GM12878 (cell line): Measurements from ENCODE around the gene NHERF2. TPM values are rescaled to one million over a fixed set of nuclear protein-coding genes. Genes with fewer than 3 reads are reported as not detected.

Experiments used
- ATAC-seq: fragments of 200-7000 bp; cut with Tn5 transposase; 3 replicates; pipeline ENCODE4 v1.9.1; 2020; ENCODE audit warnings: mild to moderate bottlenecking, moderate library complexity
- BruUV-seq: library from RNA; stranded (reverse); fragments of 400-500 nt; replicated peaks from 2 replicates; lab custom pipeline; 2021; lab: Mats Ljungman, UMichigan
- CTCF ChIA-PET: fragments of 300-600 bp; sonication (Branson Sonifier 250); formaldehyde crosslinking; extraction: SDS; loops from one replicate; lab custom pipeline; 2021; ENCODE audit warnings: inconsistent platforms; lab: Yijun Ruan, JAX
- POLR2A ChIA-PET: fragments of 350-600 bp; formaldehyde crosslinking; extraction: SDS; loops from one replicate; lab custom pipeline; 2021; ENCODE audit warnings: inconsistent platforms; lab: Charles Lee
- RAD21 ChIA-PET: fragments of 300-600 bp; sonication (Branson Sonifier 250); formaldehyde crosslinking; loops from one replicate; lab custom pipeline; 2023; ENCODE audit warnings: antibody characterized with exemption; ENCODE audit not compliant: unreplicated experiment; lab: Charles Lee
- SMC1A ChIA-PET: fragments of 300-600 bp; sonication (Branson Sonifier 250); formaldehyde crosslinking; loops from one replicate; lab custom pipeline; 2023; ENCODE audit not compliant: unreplicated experiment, uncharacterized antibody; lab: Charles Lee
- DNase-seq: peaks from one replicate; pipeline ENCODE4 v3.0.0-alpha.2; 2011; ENCODE audit warnings: low read depth, low spot score
- FAIRE-seq: peaks from 3 replicates; lab custom pipeline; 2011; peaks lifted over from hg19 to GRCh38; lab: Jason Lieb, UNC
- H2AFZ ChIP-seq: 2 replicates; pipeline ENCODE4 v1.6.0; 2011; ENCODE audit warnings: low read depth, low read length, control low read depth; ENCODE audit not compliant: control insufficient read depth
- H3K27ac ChIP-seq: 2 replicates; pipeline ENCODE4 v1.5.1; 2011; ENCODE audit warnings: control low read depth; ENCODE audit not compliant: control insufficient read depth, insufficient read depth
- H3K27me3 ChIP-seq, 2 experiments: replicated peaks in 1 of 2; 2 replicates each; pipeline versions ENCODE4 v1.6.0 to v1.6.1; 2011; ENCODE audit warnings: low read length in 1 of 2; ENCODE audit not compliant: control insufficient read depth in 2 of 2, insufficient read depth in 2 of 2
- H3K36me3 ChIP-seq, 2 experiments: 2 replicates each; pipeline ENCODE4 v1.5.1; 2011; ENCODE audit warnings: low read length in 1 of 2; ENCODE audit not compliant: control insufficient read depth in 2 of 2, insufficient read depth in 2 of 2
- H3K4me1 ChIP-seq: 2 replicates; pipeline ENCODE4 v1.6.1; 2011; ENCODE audit warnings: mild to moderate bottlenecking, low read length, moderate library complexity, mixed read lengths; ENCODE audit not compliant: control insufficient read depth, insufficient read depth
- H3K4me2 ChIP-seq: 2 replicates; pipeline ENCODE4 v1.6.0; 2011; ENCODE audit warnings: control low read depth; ENCODE audit not compliant: control insufficient read depth, insufficient read depth
- H3K4me3 ChIP-seq: fragments of 200-600 bp; sonication (generic); 2 replicates; pipeline ENCODE4 v1.5.1; 2016
- H3K79me2 ChIP-seq: 2 replicates; pipeline ENCODE4 v1.6.0; 2011; ENCODE audit warnings: low read length; ENCODE audit not compliant: control insufficient read depth, insufficient read depth
- H3K9ac ChIP-seq: 2 replicates; pipeline ENCODE4 v1.8.0; 2011; ENCODE audit warnings: low read length, control low read depth, mixed read lengths; ENCODE audit not compliant: control insufficient read depth, insufficient read depth
- H3K9me3 ChIP-seq: replicated peaks from 3 replicates; pipeline ENCODE4 v1.5.1; 2011; ENCODE audit warnings: mild to moderate bottlenecking, low read length; ENCODE audit not compliant: control insufficient read depth, insufficient read depth
- H4K20me1 ChIP-seq: 2 replicates; pipeline ENCODE4 v1.6.0; 2011; ENCODE audit not compliant: control insufficient read depth, insufficient read depth
- CBFB ChIP-seq: IDR thresholded peaks from 2 replicates; pipeline ENCODE4 v1.6.1; 2016; ENCODE audit warnings: antibody characterized with exemption, low read depth
- CREB1 ChIP-seq: IDR thresholded peaks from 2 replicates; pipeline ENCODE4 v1.6.1; 2012; ENCODE audit warnings: low read depth, mild to moderate bottlenecking, inconsistent platforms
- JUNB ChIP-seq: IDR thresholded peaks from 2 replicates; pipeline ENCODE4 v1.6.1; 2016; ENCODE audit warnings: antibody characterized with exemption, mild to moderate bottlenecking
- KAT2A ChIP-seq: conservative IDR thresholded peaks from 2 replicates; pipeline ENCODE4 v1.6.1; 2011; ENCODE audit warnings: low read depth, low read length; ENCODE audit not compliant: control insufficient read depth
- KDM1A ChIP-seq: fragments of 200-600 bp; sonication (generic); IDR thresholded peaks from 2 replicates; pipeline ENCODE4 v1.6.1; 2016; ENCODE audit warnings: borderline replicate concordance
- POU2F2 ChIP-seq: IDR thresholded peaks from 3 replicates; pipeline ENCODE4 v1.6.1; 2011; ENCODE audit warnings: low read depth, mild to moderate bottlenecking, low read length, borderline replicate concordance
- RCOR1 ChIP-seq: conservative IDR thresholded peaks from 2 replicates; pipeline ENCODE4 v1.6.1; 2012; ENCODE audit warnings: low read depth, low read length, improper control_type of control experiment
- TARDBP ChIP-seq: IDR thresholded peaks from 2 replicates; pipeline ENCODE4 v1.6.1; 2016; ENCODE audit warnings: borderline replicate concordance
- TCF12 ChIP-seq: IDR thresholded peaks from 2 replicates; pipeline ENCODE4 v1.6.1; 2011; ENCODE audit warnings: low read depth, mild to moderate bottlenecking, low read length
- YY1 ChIP-seq: IDR thresholded peaks from 2 replicates; pipeline ENCODE4 v1.6.1; 2011; ENCODE audit warnings: low read depth, mild to moderate bottlenecking, low read length
- ZNF384 ChIP-seq: IDR thresholded peaks from 2 replicates; pipeline ENCODE4 v1.6.1; 2012; ENCODE audit warnings: low read depth, mild to moderate bottlenecking, low read length, improper control_type of control experiment, borderline replicate concordance
- WGBS: methylation state at CpG from one replicate; pipeline ENCODE4 v1.1.6; 2016; ENCODE audit warnings: low lambda C conversion rate; ENCODE audit not compliant: insufficient replicate concordance, insufficient coverage; ENCODE audit errors: missing lambda C conversion rate; 5-methylcytosine and 5-hydroxymethylcytosine counted together
- in situ Hi-C: fragments of 300-500 bp; cut with MboI; formaldehyde crosslinking; loops from 9 replicates; pipeline ENCODE4 v1.14.3; 2018; ENCODE audit warnings: mixed read lengths
- intact Hi-C: fragments of 100-400 bp; cut with micrococcal nuclease; formaldehyde crosslinking; loops from one replicate; pipeline ENCODE4 v1.14.2; 2022; ENCODE audit not compliant: unreplicated experiment
- polyA plus RNA-seq, 11 experiments: library from polyadenylated mRNA; depleted of rRNA in 4 of 11; unstranded in 6 of 11; stranded (reverse) in 5 of 11; fragments of >200 nt; fragmentation: Nextera tagmentation in 4 of 11; fragmentation: Illumina TruSeq in 1 of 11; extraction: Ambion mirVana in 4 of 11; extraction: Trizol in 1 of 11; gene quantifications; 1 replicate in 1 of 11; 2 replicates in 10 of 11; pipeline versions ENCODE4 v1.2.1 to v1.2.3, GENCODE V29; 2011 to 2016; ENCODE audit warnings: inconsistent platforms in 2 of 11, missing spikeins in 2 of 11, low read depth in 1 of 11
- total RNA-seq, 4 experiments: library from RNA; depleted of rRNA in 3 of 4; stranded (reverse); fragments of >200 nt in 3 of 4; fragmentation: Illumina TruSeq in 1 of 4; extraction: Trizol in 1 of 4; gene quantifications; 2 replicates each; pipeline versions ENCODE4 v1.2.1 to v1.2.3, GENCODE V29; 2013 to 2021
- TF ChIP-seq, protein P1 (sequence below): fragments of 450-650 bp; IDR thresholded peaks from 2 replicates; pipeline ENCODE4 v1.6.1; 2017; ENCODE audit warnings: low read depth, mild to moderate bottlenecking, moderate library complexity
- TF ChIP-seq, protein P2 (sequence below): IDR thresholded peaks from 2 replicates; pipeline ENCODE4 v1.6.1; 2012; ENCODE audit warnings: low read depth, low read length, improper control_type of control experiment
- TF ChIP-seq, protein P3 (sequence below): fragments of 150-350 bp; IDR thresholded peaks from 2 replicates; pipeline ENCODE4 v1.6.1; 2014; ENCODE audit warnings: mild to moderate bottlenecking, low read depth, low read length
- TF ChIP-seq, protein P4 (sequence below): fragments of 450-650 bp; IDR thresholded peaks from 2 replicates; pipeline ENCODE4 v1.6.1; 2017; ENCODE audit warnings: antibody characterized with exemption, mild to moderate bottlenecking, moderate library complexity
- TF ChIP-seq, protein P5 (sequence below): IDR thresholded peaks from 2 replicates; pipeline ENCODE4 v1.6.1; 2011; ENCODE audit warnings: low read depth, mild to moderate bottlenecking, low read length, moderate library complexity, borderline replicate concordance; ENCODE audit errors: extremely low read depth

NHERF2 gene
- total and polyA plus RNA-seq, 10 of the 15 experiments (the other 5 are each of a cell fraction or from before 2014, with no cell fraction given) = 0.05 to 0.31 (median 0.08) TPM; not detected in 4

DNA sequence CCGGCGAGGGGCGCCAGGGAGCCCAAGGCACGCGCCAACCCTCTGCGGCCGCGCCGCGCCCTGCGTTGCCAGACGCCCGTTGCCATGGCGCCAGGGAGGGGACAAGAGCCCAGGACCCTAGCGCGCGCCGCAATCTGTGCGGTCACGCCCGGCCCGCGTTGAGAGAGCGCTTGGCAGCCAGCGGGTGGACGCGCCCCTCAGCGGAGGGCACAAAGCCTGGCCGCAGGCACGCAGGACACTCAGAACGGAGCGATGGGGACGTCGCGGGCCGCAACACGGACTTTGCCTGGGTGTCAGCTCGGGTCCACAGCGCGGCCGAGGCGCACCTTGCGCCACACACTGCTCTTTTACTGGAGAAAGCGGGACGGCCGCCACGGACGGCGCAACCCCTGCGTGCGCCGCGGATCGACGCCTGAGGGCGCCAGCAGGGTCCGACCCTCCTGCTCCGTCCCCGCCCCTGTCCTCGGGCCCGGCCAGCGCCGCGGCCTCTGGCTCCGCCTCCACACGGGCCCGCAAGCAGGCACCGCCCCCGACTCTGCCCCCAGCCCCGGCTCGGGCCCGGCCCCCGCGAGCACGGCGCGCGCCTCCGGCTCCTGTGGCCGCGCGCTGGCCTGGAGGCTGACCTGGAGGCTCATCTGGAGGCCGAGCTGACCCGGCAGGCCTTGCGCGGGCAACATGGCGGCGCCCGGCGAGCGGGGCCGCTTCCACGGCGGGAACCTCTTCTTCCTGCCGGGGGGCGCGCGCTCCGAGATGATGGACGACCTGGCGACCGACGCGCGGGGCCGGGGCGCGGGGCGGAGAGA, 43.0 kb upstream of the NHERF2 start, which contains the start of gene GFER:
Gene GFER, plus strand, starts transcription at position 650 of the 803 bp plus-strand sequence. Its CDS starts 26 bp downstream, at position 676.
- peak; percentile 43 for DNase-seq
- BruUV-seq = no TSS peak
- Histone ChIP-seq H3K4me2 (peak within 1 kb of the TSS; percentile 95), H3K36me3 (peaks cover 5 to 7% of the 10 kb centered on the region in 2 experiments; a peak in 3 of 4 replicates), H3K4me3 (peak within 1 kb of the TSS; percentile 87), H2AFZ (peak within 1 kb of the TSS; percentile 81), H3K27me3 (0 out of 4 replicates have a peak, but pooled peaks cover 0 to 5% of the 10 kb centered on the region in 2 experiments), H3K9me3 (no peaks in the 10 kb centered on the region), H3K4me1 (peaks cover 28% of the 10 kb centered on the region), H3K79me2 (no peaks in the 10 kb centered on the region; the same call in none of the 2 replicates), H4K20me1 (no peaks in the 10 kb centered on the region), H3K9ac (peak within 1 kb of the TSS; percentile 80), H3K27ac (no peak within 1 kb of the TSS)
- in situ Hi-C loops = no loop called here
- ChIA-PET POLR2A (interaction anchor here (4.7 kb wide), 1 partner anchor 12 kb away, joined by 21 read pairs; the partner anchor contains the start of gene TBL3), CTCF (no interaction called here), SMC1A (no interaction called here), RAD21 (interaction anchor here (0.9 to 2.1 kb wide), 3 partner anchors 12 to 157 kb away, joined by 3 to 6 read pairs (median 3); partner anchors contain the start of gene TBL3)
- WGBS = under 1% methylated on average over 69 of the region's 109 CpGs
- peak; percentile 91 for ATAC-seq
- intact Hi-C loops = no loop called here
- peak; percentile 38 for FAIRE-seq
- no peak for TF ChIP-seq ZNF384
- peak; percentile 99 for TF ChIP-seq YY1
- TF ChIP-seq, protein P1, sequence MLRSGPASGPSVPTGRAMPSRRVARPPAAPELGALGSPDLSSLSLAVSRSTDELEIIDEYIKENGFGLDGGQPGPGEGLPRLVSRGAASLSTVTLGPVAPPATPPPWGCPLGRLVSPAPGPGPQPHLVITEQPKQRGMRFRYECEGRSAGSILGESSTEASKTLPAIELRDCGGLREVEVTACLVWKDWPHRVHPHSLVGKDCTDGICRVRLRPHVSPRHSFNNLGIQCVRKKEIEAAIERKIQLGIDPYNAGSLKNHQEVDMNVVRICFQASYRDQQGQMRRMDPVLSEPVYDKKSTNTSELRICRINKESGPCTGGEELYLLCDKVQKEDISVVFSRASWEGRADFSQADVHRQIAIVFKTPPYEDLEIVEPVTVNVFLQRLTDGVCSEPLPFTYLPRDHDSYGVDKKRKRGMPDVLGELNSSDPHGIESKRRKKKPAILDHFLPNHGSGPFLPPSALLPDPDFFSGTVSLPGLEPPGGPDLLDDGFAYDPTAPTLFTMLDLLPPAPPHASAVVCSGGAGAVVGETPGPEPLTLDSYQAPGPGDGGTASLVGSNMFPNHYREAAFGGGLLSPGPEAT = no peak
- TF ChIP-seq, protein P2, sequence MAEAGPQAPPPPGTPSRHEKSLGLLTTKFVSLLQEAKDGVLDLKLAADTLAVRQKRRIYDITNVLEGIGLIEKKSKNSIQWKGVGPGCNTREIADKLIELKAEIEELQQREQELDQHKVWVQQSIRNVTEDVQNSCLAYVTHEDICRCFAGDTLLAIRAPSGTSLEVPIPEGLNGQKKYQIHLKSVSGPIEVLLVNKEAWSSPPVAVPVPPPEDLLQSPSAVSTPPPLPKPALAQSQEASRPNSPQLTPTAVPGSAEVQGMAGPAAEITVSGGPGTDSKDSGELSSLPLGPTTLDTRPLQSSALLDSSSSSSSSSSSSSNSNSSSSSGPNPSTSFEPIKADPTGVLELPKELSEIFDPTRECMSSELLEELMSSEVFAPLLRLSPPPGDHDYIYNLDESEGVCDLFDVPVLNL = no peak
- no peak for TF ChIP-seq RCOR1
- peak; percentile 85 for TF ChIP-seq POU2F2
- TF ChIP-seq TCF12 = no peak
- no peak for TF ChIP-seq CREB1
- TF ChIP-seq, protein P3, sequence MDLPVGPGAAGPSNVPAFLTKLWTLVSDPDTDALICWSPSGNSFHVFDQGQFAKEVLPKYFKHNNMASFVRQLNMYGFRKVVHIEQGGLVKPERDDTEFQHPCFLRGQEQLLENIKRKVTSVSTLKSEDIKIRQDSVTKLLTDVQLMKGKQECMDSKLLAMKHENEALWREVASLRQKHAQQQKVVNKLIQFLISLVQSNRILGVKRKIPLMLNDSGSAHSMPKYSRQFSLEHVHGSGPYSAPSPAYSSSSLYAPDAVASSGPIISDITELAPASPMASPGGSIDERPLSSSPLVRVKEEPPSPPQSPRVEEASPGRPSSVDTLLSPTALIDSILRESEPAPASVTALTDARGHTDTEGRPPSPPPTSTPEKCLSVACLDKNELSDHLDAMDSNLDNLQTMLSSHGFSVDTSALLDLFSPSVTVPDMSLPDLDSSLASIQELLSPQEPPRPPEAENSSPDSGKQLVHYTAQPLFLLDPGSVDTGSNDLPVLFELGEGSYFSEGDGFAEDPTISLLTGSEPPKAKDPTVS = no peak
- no peak for TF ChIP-seq TARDBP
- TF ChIP-seq CBFB = no peak
- TF ChIP-seq, protein P4, sequence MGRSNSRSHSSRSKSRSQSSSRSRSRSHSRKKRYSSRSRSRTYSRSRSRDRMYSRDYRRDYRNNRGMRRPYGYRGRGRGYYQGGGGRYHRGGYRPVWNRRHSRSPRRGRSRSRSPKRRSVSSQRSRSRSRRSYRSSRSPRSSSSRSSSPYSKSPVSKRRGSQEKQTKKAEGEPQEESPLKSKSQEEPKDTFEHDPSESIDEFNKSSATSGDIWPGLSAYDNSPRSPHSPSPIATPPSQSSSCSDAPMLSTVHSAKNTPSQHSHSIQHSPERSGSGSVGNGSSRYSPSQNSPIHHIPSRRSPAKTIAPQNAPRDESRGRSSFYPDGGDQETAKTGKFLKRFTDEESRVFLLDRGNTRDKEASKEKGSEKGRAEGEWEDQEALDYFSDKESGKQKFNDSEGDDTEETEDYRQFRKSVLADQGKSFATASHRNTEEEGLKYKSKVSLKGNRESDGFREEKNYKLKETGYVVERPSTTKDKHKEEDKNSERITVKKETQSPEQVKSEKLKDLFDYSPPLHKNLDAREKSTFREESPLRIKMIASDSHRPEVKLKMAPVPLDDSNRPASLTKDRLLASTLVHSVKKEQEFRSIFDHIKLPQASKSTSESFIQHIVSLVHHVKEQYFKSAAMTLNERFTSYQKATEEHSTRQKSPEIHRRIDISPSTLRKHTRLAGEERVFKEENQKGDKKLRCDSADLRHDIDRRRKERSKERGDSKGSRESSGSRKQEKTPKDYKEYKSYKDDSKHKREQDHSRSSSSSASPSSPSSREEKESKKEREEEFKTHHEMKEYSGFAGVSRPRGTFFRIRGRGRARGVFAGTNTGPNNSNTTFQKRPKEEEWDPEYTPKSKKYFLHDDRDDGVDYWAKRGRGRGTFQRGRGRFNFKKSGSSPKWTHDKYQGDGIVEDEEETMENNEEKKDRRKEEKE = no peak
- TF ChIP-seq JUNB = no peak
- no peak for TF ChIP-seq KDM1A
- no peak for TF ChIP-seq KAT2A
- TF ChIP-seq, protein P5, sequence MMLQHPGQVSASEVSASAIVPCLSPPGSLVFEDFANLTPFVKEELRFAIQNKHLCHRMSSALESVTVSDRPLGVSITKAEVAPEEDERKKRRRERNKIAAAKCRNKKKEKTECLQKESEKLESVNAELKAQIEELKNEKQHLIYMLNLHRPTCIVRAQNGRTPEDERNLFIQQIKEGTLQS = no peak
